B cell (primary cell): ENCODE results near the gene NOD2. TPM values are rescaled to one million over a fixed set of nuclear protein-coding genes. Genes with fewer than 3 reads are reported as not detected.

Experiments used
- ATAC-seq: fragments of 200-7000 bp; cut with Tn5 transposase; one replicate; pipeline ENCODE4 v1.10.0; 2021; ENCODE audit warnings: low read depth, mild to moderate bottlenecking, moderate number of reproducible peaks, moderate library complexity
- CTCF ChIA-PET: fragments of 350-600 bp; sonication (Branson Sonifier 250); formaldehyde crosslinking; loops from one replicate; lab custom pipeline; 2021; ENCODE audit warnings: antibody characterized with exemption, inconsistent platforms; lab: Charles Lee
- POLR2A ChIA-PET: fragments of 350-600 bp; sonication (Branson Sonifier 250); formaldehyde crosslinking; loops from one replicate; lab custom pipeline; 2021; ENCODE audit warnings: antibody characterized with exemption; lab: Charles Lee
- DNase-seq: peaks from one replicate; pipeline ENCODE4 v3.0.0; 2013
- H2AFZ ChIP-seq: 2 replicates; pipeline ENCODE4 v1.6.1; 2012; ENCODE audit warnings: mild to moderate bottlenecking, low read depth, low read length; ENCODE audit not compliant: insufficient read depth, poor library complexity, severe bottlenecking
- H3K27ac ChIP-seq, 2 donors: 1 replicate in 1 of 2; 2 replicates in 1 of 2; pipeline ENCODE4 v1.5.1; 2012 to 2013; ENCODE audit warnings: low read length in 2 of 2, mild to moderate bottlenecking in 2 of 2, moderate library complexity in 1 of 2
- H3K27me3 ChIP-seq, 4 experiments: fragments of 200-600 bp in 1 of 4; sonication (generic) in 1 of 4; replicated peaks in 1 of 4; 1 replicate in 2 of 4; 2 replicates in 2 of 4; pipeline versions ENCODE4 v1.6.1 to v1.7.0; 2013 to 2016; ENCODE audit warnings: low read length in 3 of 4, mild to moderate bottlenecking in 2 of 4, mixed read lengths in 1 of 4, moderate library complexity in 1 of 4; ENCODE audit not compliant: insufficient read depth in 4 of 4, control insufficient read depth in 3 of 4; ENCODE audit errors: control extremely low read depth in 1 of 4
- H3K36me3 ChIP-seq, 2 experiments: replicated peaks in 1 of 2; 1 replicate in 1 of 2; 2 replicates in 1 of 2; pipeline versions ENCODE4 v1.6.1 to v1.7.1; 2013; ENCODE audit warnings: low read length in 1 of 2; ENCODE audit not compliant: insufficient read depth in 2 of 2, control insufficient read depth in 1 of 2; ENCODE audit errors: control extremely low read depth in 1 of 2, extremely low read depth in 1 of 2
- H3K4me1 ChIP-seq, 2 donors: fragments of 200-600 bp in 1 of 2; sonication (generic) in 1 of 2; 1 replicate in 1 of 2; 2 replicates in 1 of 2; pipeline versions ENCODE4 v1.5.1 to v1.6.1; 2013 to 2017; ENCODE audit warnings: low read length in 2 of 2; ENCODE audit not compliant: control insufficient read depth in 2 of 2, insufficient read depth in 2 of 2
- H3K4me2 ChIP-seq: replicated peaks from 2 replicates; pipeline ENCODE3; 2012; ENCODE audit warnings: mild to moderate bottlenecking, low read depth, low read length; ENCODE audit not compliant: poor library complexity, severe bottlenecking
- H3K4me3 ChIP-seq, 5 experiments: fragments of 200-600 bp in 1 of 5; sonication (generic) in 1 of 5; 1 replicate in 3 of 5; 2 replicates in 2 of 5; pipeline versions ENCODE4 v1.5.1 to v1.7.0; 2011 to 2016; ENCODE audit warnings: low read length in 4 of 5, mild to moderate bottlenecking in 4 of 5, low read depth in 2 of 5, control low read depth in 1 of 5, moderate library complexity in 1 of 5; ENCODE audit not compliant: insufficient read depth in 1 of 5; ENCODE audit errors: control extremely low read depth in 1 of 5, extremely low read depth in 1 of 5
- H3K79me2 ChIP-seq: fragments of 200-600 bp; sonication (generic); one replicate; pipeline ENCODE4 v1.6.0; 2016; ENCODE audit warnings: low read length; ENCODE audit not compliant: control insufficient read depth, insufficient read depth
- H3K9ac ChIP-seq: fragments of 200-600 bp; sonication (generic); 2 replicates; pipeline ENCODE4 v1.6.1; 2017; ENCODE audit warnings: mild to moderate bottlenecking, low read length, moderate library complexity
- H3K9me3 ChIP-seq, 3 donors: one replicate each; pipeline versions ENCODE4 v1.6.1 to v1.7.1; 2013; ENCODE audit warnings: low read length in 2 of 3; ENCODE audit not compliant: control insufficient read depth in 2 of 3, insufficient read depth in 1 of 3; ENCODE audit errors: control extremely low read depth in 1 of 3
- H4K20me1 ChIP-seq: 2 replicates; pipeline ENCODE4 v1.6.0; 2012; ENCODE audit warnings: mild to moderate bottlenecking, low read length; ENCODE audit not compliant: insufficient read depth, control insufficient read depth, poor library complexity, severe bottlenecking
- H3K27ac Mint-ChIP-seq: one replicate; pipeline ENCODE4 v1.8.0; 2021; ENCODE audit warnings: mixed read lengths
- H3K27me3 Mint-ChIP-seq: one replicate; pipeline ENCODE4 v1.8.0; 2021; ENCODE audit warnings: mixed read lengths
- H3K4me1 Mint-ChIP-seq: one replicate; pipeline ENCODE4 v1.8.0; 2021; ENCODE audit warnings: mixed read lengths
- H3K4me3 Mint-ChIP-seq: one replicate; pipeline ENCODE4 v1.8.0; 2021; ENCODE audit warnings: mixed read lengths
- H3K9me3 Mint-ChIP-seq: one replicate; pipeline ENCODE4 v1.8.0; 2022; ENCODE audit warnings: mixed read lengths; ENCODE audit not compliant: insufficient read depth
- CTCF ChIP-seq: fragments of 200-600 bp; IDR thresholded peaks from one replicate; pipeline ENCODE4 v1.8.0; 2022; ENCODE audit warnings: antibody characterized with exemption, mild to moderate bottlenecking
- EZH2 ChIP-seq: IDR thresholded peaks from 2 replicates; pipeline ENCODE4 v1.6.1; 2012; ENCODE audit warnings: borderline replicate concordance, low read depth, mild to moderate bottlenecking, moderate library complexity, low read length; ENCODE audit not compliant: insufficient read depth, poor library complexity, severe bottlenecking
- WGBS: methylation state at CpG from one replicate; pipeline ENCODE4 v1.1.5; 2013; ENCODE audit warnings: missing lambda C conversion rate; ENCODE audit not compliant: insufficient coverage; 5-methylcytosine and 5-hydroxymethylcytosine counted together
- intact Hi-C: fragments of 100-400 bp; cut with micrococcal nuclease; formaldehyde crosslinking; loops from one replicate; pipeline ENCODE4 v1.10.0; 2022
- polyA plus RNA-seq: library from polyadenylated mRNA; depleted of rRNA; stranded (reverse); fragments of >200 nt; gene quantifications from 2 replicates; pipeline ENCODE4 v1.2.3, GENCODE V29; 2012
- total RNA-seq, 2 donors: library from RNA; stranded (reverse); fragments of 120-200 nt in 1 of 2; gene quantifications; 1 replicate in 1 of 2; 2 replicates in 1 of 2; pipeline versions ENCODE4 v1.2.3 to v1.2.4, GENCODE V29; 2013 to 2022

NOD2 gene
- total and polyA plus RNA-seq, 2 donors (not counting 1 experiment from before 2014, with no cell fraction given), result 1.2 to 1.8 TPM

GRCh38 chr16:50712560-50712898 lies 19.1 kb downstream of the NOD2 start:
- Histone ChIP-seq H3K79me2 (no peaks in the 10 kb centered on the region), H3K27ac (no peak overlapping the region), H3K9ac (no peak overlapping the region), H3K4me3 (no peak overlapping the region), H2AFZ (no peak overlapping the region), H3K4me2 (no peak overlapping the region), H4K20me1 (no peaks in the 10 kb centered on the region), H3K4me1 (peaks cover 14 to 23% of the 10 kb centered on the region in 2 donors), H3K9me3 (no peaks in the 10 kb centered on the region), H3K36me3 (no peaks in the 10 kb centered on the region), H3K27me3 (no peaks in the 10 kb centered on the region)
- no peak for TF ChIP-seq CTCF
- TF ChIP-seq EZH2, result no peak
- ChIA-PET CTCF (no interaction called here), POLR2A (no interaction called here)
- intact Hi-C loops, result no loop called here
- Mint-ChIP-seq H3K4me3 (no peak overlapping the region), H3K4me1 (peaks cover 20% of the 10 kb centered on the region), H3K27ac (no peak overlapping the region), H3K27me3 (no peaks in the 10 kb centered on the region), H3K9me3 (no peaks in the 10 kb centered on the region)
- DNase-seq (no peak), ATAC-seq (no peak)
- WGBS, result no CpG with 5 or more reads among the region's 3 CpGs

GRCh38 chr16:50712956-50713355 lies 19.6 kb downstream of the NOD2 start:
- Mint-ChIP-seq H3K27me3 (no peaks in the 10 kb centered on the region), H3K27ac (no peak overlapping the region), H3K4me1 (peaks cover 20% of the 10 kb centered on the region), H3K9me3 (no peaks in the 10 kb centered on the region), H3K4me3 (no peak overlapping the region)
- ChIA-PET POLR2A (no interaction called here), CTCF (no interaction called here)
- Histone ChIP-seq H3K4me3 (no peak overlapping the region), H3K4me2 (no peak overlapping the region), H3K9ac (no peak overlapping the region), H3K27ac (no peak overlapping the region), H3K9me3 (no peaks in the 10 kb centered on the region), H4K20me1 (no peaks in the 10 kb centered on the region), H3K36me3 (no peaks in the 10 kb centered on the region), H3K4me1 (peaks cover 14 to 23% of the 10 kb centered on the region in 2 donors), H3K79me2 (no peaks in the 10 kb centered on the region), H3K27me3 (no peaks in the 10 kb centered on the region), H2AFZ (no peak overlapping the region)
- ATAC-seq (no peak), DNase-seq (no peak)
- TF ChIP-seq CTCF (no peak), EZH2 (no peak)
- WGBS, result 50% methylated on average over 2 of the region's 4 CpGs
- intact Hi-C loops, result no loop called here
